CD4-positive, CD25-positive, alpha-beta regulatory T cell (primary cell): Measurements from ENCODE around the gene HDAC4. TPM values are rescaled to one million over a fixed set of nuclear protein-coding genes. Genes with fewer than 3 reads are reported as not detected.

Source experiments
- ATAC-seq, 2 donors: fragments of 150-1000 bp; cut with Tn5 transposase; one replicate each; pipeline ENCODE4 v1.10.0; 2021; ENCODE audit warnings: low read depth in 2 of 2, moderate number of reproducible peaks in 2 of 2, moderate library complexity in 1 of 2
- DNase-seq, 3 donors: peaks; one replicate each; pipeline versions ENCODE4 v3.0.0 to v3.0.0-alpha.2; 2012 to 2022; ENCODE audit warnings: mixed read lengths in 1 of 3
- H3K27ac ChIP-seq: one replicate; pipeline ENCODE4 v1.7.0; 2013; ENCODE audit warnings: mild to moderate bottlenecking, low read length; ENCODE audit not compliant: insufficient read depth, poor library complexity, severe bottlenecking
- H3K27me3 ChIP-seq: one replicate; pipeline ENCODE4 v1.7.0; 2013; ENCODE audit warnings: low read length; ENCODE audit not compliant: control insufficient read depth, insufficient read depth
- H3K36me3 ChIP-seq: one replicate; pipeline ENCODE4 v1.7.0; 2013; ENCODE audit warnings: mild to moderate bottlenecking, low read length, moderate library complexity; ENCODE audit not compliant: control insufficient read depth, insufficient read depth
- H3K4me1 ChIP-seq: 2 replicates; pipeline ENCODE4 v1.7.0; 2013; ENCODE audit warnings: mild to moderate bottlenecking, low read length; ENCODE audit not compliant: insufficient read depth, control insufficient read depth, poor library complexity, severe bottlenecking
- H3K4me3 ChIP-seq: one replicate; pipeline ENCODE4 v1.7.0; 2013; ENCODE audit warnings: low read depth, mild to moderate bottlenecking, low read length, moderate library complexity
- H3K9me3 ChIP-seq, 2 experiments: 1 replicate in 1 of 2; 2 replicates in 1 of 2; pipeline ENCODE4 v1.7.0; 2013; ENCODE audit warnings: low read length in 2 of 2, mild to moderate bottlenecking in 1 of 2, moderate library complexity in 1 of 2; ENCODE audit not compliant: control insufficient read depth in 2 of 2
- H3K27ac Mint-ChIP-seq, 3 donors: one replicate each; pipeline ENCODE4 v1.8.0; 2020 to 2022; ENCODE audit warnings: mild to moderate bottlenecking in 3 of 3, mixed read lengths in 3 of 3, moderate library complexity in 2 of 3
- H3K27me3 Mint-ChIP-seq: one replicate; pipeline ENCODE4 v1.8.0; 2022; ENCODE audit warnings: mild to moderate bottlenecking, mixed read lengths
- H3K36me3 Mint-ChIP-seq: one replicate; pipeline ENCODE4 v1.8.0; 2020; ENCODE audit warnings: mixed read lengths
- H3K4me1 Mint-ChIP-seq, 4 donors: one replicate each; pipeline ENCODE4 v1.8.0; 2020 to 2022; ENCODE audit warnings: mixed read lengths in 4 of 4, mild to moderate bottlenecking in 1 of 4
- H3K4me3 Mint-ChIP-seq, 4 donors: one replicate each; pipeline ENCODE4 v1.8.0; 2020 to 2022; ENCODE audit warnings: mild to moderate bottlenecking in 4 of 4, mixed read lengths in 4 of 4, moderate library complexity in 3 of 4
- H3K9me3 Mint-ChIP-seq, 7 donors: one replicate each; pipeline ENCODE4 v1.8.0; 2020 to 2022; ENCODE audit warnings: mixed read lengths in 7 of 7, mild to moderate bottlenecking in 3 of 7, moderate library complexity in 2 of 7
- polyA plus RNA-seq, 4 donors: library from polyadenylated mRNA; unstranded; fragments of 300-500 nt; fragmentation: Illumina TruSeq; gene quantifications; one replicate each; pipeline ENCODE4 v1.2.3, GENCODE V29; 2021
- total RNA-seq: library from RNA; stranded (reverse); gene quantifications from one replicate; pipeline ENCODE4 v1.2.3, GENCODE V29; 2022

Gene HDAC4
- total and polyA plus RNA-seq, 5 donors from 2014 or later, result 6.5 to 118 (median 8.6) TPM

DNA sequence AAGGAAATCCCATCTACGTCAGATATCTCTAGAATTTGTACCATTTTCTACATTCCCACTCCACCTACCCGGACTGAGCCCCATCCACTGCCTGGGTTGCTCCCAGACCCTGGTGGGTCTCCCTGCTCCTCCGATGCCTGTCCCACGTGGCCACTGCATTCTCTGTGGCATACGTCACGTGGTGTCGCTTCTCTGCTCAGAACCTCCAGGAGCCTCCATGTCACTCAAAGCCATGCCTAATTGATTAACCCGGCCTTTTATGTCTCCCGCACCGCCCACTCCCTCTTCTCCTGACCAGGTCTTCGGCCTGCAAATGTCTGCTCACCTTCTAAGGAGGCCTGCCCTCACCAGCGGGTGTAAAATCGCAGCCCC is 176.6 kb downstream of the HDAC4 start:
- no peaks in the 10 kb centered on the region for H3K9me3 ChIP-seq
- Mint-ChIP-seq H3K27ac (peak overlapping the region; percentile 15 to 62 (median 27)), H3K27me3 (no peaks in the 10 kb centered on the region), H3K36me3 (peaks cover 12% of the 10 kb centered on the region), H3K4me1 (peaks cover 26 to 90% (median 53%) of the 10 kb centered on the region in 4 donors), H3K4me3 (peak overlapping the region in 3 of 4 donors; percentile 2 to 8 (median 2)), H3K9me3 (peaks cover 0 to 2% (median 0%) of the 10 kb centered on the region in 7 donors)
- no peak overlapping the region for H3K27ac ChIP-seq
- H3K36me3 ChIP-seq, result peaks cover 5% of the 10 kb centered on the region
- ATAC-seq, result no peak
- peaks cover 28% of the 10 kb centered on the region for H3K4me1 ChIP-seq
- DNase-seq, result no peak
- no peaks in the 10 kb centered on the region for H3K27me3 ChIP-seq
- no peak overlapping the region for H3K4me3 ChIP-seq

DNA sequence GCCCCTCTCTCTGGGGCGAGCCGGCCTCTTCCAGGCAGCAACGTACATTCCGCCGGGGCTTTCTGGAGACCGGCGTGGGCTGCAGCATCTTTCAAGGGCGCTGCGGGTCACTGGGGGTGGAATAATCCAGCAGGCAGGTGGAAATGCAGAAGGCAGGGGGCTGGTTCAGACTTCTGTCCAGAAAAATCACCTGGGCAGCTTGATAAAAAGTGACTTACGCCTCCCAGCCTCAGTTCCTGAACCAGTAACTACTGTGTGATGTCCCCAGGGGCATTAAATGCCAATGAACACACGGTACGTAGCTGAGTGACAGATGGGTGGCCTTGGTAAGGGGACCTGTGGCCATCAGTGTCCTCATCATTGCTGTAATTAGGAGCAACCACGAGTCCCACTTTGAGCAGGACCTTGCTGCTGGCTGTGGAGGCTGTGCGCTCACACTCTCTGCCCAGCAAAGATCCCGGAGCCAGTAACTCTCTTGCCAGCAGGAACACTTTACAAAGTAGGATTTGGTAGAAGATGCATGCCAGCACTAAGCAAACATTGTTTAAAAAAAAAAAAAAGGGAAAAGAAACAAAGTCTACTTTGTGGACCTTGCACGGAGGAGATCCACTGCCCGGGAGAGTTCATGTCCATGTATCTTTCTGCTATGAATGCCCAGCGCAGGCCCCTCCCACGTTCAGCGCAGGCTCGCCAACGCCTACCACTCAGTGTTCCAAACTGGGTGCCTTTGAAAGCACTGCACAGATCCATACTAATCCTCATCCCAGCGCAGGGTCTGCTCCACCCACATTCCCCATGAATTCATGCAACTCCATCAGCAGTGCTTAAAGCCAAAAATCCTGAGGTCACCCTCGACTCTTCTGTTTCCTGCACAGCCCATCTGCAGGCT is 177.3 kb downstream of the HDAC4 start:
- peaks cover 26 to 89% (median 52%) of the 10 kb centered on the region in 4 donors for H3K4me1 Mint-ChIP-seq
- H3K36me3 Mint-ChIP-seq, result peaks cover 12% of the 10 kb centered on the region
- peak overlapping the region in 1 of 4 donors; percentile 15 for H3K4me3 Mint-ChIP-seq
- no peaks in the 10 kb centered on the region for H3K27me3 Mint-ChIP-seq
- H3K9me3 Mint-ChIP-seq, result peaks cover 0 to 2% (median 0%) of the 10 kb centered on the region in 7 donors
- H3K4me3 ChIP-seq, result no peak overlapping the region
- peaks cover 28% of the 10 kb centered on the region for H3K4me1 ChIP-seq
- peaks cover 5% of the 10 kb centered on the region for H3K36me3 ChIP-seq
- no peaks in the 10 kb centered on the region for H3K9me3 ChIP-seq
- ATAC-seq (no peak), DNase-seq (no peak)
- no peaks in the 10 kb centered on the region for H3K27me3 ChIP-seq
- peak overlapping the region; percentile 23 for H3K27ac ChIP-seq
- H3K27ac Mint-ChIP-seq, result peak overlapping the region; percentile 15 to 74 (median 64)

GRCh38 chr2:239222706-239223309 is 178.0 kb downstream of the HDAC4 start:
- Histone ChIP-seq H3K4me1 (peaks cover 28% of the 10 kb centered on the region), H3K4me3 (no peak overlapping the region), H3K36me3 (peaks cover 2% of the 10 kb centered on the region), H3K27me3 (no peaks in the 10 kb centered on the region), H3K27ac (peak overlapping the region; percentile 23), H3K9me3 (no peaks in the 10 kb centered on the region)
- Mint-ChIP-seq H3K36me3 (peaks cover 12% of the 10 kb centered on the region), H3K4me3 (peak overlapping the region in 3 of 4 donors; percentile 15 to 76 (median 61)), H3K27me3 (no peaks in the 10 kb centered on the region), H3K4me1 (peaks cover 26 to 85% (median 48%) of the 10 kb centered on the region in 4 donors), H3K9me3 (peaks cover 0 to 2% (median 0%) of the 10 kb centered on the region in 7 donors), H3K27ac (peak overlapping the region; percentile 33 to 74 (median 55))
- no peak for DNase-seq
- no peak for ATAC-seq

GRCh38 chr2:239222312-239222660 is 178.5 kb downstream of the HDAC4 start:
- peaks cover 0 to 2% (median 0%) of the 10 kb centered on the region in 7 donors for H3K9me3 Mint-ChIP-seq

DNA sequence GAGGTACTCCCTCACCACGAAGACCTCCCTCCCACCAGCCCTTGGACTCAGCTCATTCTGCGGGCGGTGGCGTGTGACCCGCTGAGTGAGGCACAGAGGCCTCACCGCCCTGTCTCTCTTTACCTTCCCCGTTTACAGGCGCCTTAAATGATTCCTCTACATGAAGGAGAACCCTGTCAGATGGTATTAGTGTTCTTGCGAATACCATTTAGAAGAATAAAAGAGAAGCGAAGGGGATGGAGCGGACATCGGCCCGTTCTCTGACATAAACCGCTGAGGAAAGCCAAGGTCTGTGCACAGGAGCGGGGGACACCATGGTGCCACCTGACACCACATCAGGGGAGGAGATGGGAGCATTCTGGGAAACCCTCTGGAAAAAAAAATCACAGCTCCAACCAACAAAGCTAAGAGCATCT is 179.8 kb downstream of the HDAC4 start:
- no peak overlapping the region for H3K27ac Mint-ChIP-seq

More at GRCh38 chr2:239222312-239222660, 178.5 kb downstream of the HDAC4 start:
- H3K9me3 ChIP-seq, result no peaks in the 10 kb centered on the region
- ATAC-seq (no peak), DNase-seq (peak in 2 of 3 donors; percentile 15 to 34)
- H3K36me3 Mint-ChIP-seq, result peaks cover 12% of the 10 kb centered on the region
- H3K4me1 ChIP-seq, result peaks cover 33% of the 10 kb centered on the region
- no peak overlapping the region for H3K27ac ChIP-seq
- H3K27ac Mint-ChIP-seq, result peak overlapping the region in 2 of 3 donors; percentile 11 to 55
- H3K4me1 Mint-ChIP-seq, result peaks cover 30 to 85% (median 51%) of the 10 kb centered on the region in 4 donors
- H3K4me3 Mint-ChIP-seq, result peak overlapping the region in 3 of 4 donors; percentile 15 to 76 (median 61)
- H3K27me3 Mint-ChIP-seq, result no peaks in the 10 kb centered on the region
- H3K36me3 ChIP-seq, result no peaks in the 10 kb centered on the region
- no peaks in the 10 kb centered on the region for H3K27me3 ChIP-seq
- no peak overlapping the region for H3K4me3 ChIP-seq

GRCh38 chr2:239220341-239220740 is 180.5 kb downstream of the HDAC4 start:
- Mint-ChIP-seq H3K27me3 (no peaks in the 10 kb centered on the region), H3K27ac (peak overlapping the region in 2 of 3 donors; percentile 51 to 74), H3K9me3 (peaks cover 0 to 2% (median 0%) of the 10 kb centered on the region in 7 donors), H3K4me1 (peaks cover 32 to 84% (median 61%) of the 10 kb centered on the region in 4 donors), H3K36me3 (peaks cover 8% of the 10 kb centered on the region), H3K4me3 (peak overlapping the region in 1 of 4 donors; percentile 13)
- no peaks in the 10 kb centered on the region for H3K36me3 ChIP-seq
- H3K4me1 ChIP-seq, result peaks cover 36% of the 10 kb centered on the region
- H3K27ac ChIP-seq, result no peak overlapping the region
- no peaks in the 10 kb centered on the region for H3K27me3 ChIP-seq
- H3K9me3 ChIP-seq, result no peaks in the 10 kb centered on the region
- DNase-seq (no peak), ATAC-seq (no peak)
- no peak overlapping the region for H3K4me3 ChIP-seq

More for the DNA sequence above, 179.8 kb downstream of the HDAC4 start:
- no peaks in the 10 kb centered on the region for H3K9me3 ChIP-seq
- peaks cover 0 to 2% (median 0%) of the 10 kb centered on the region in 7 donors for H3K9me3 Mint-ChIP-seq
- no peak for DNase-seq
- H3K36me3 ChIP-seq, result no peaks in the 10 kb centered on the region
- no peaks in the 10 kb centered on the region for H3K27me3 Mint-ChIP-seq
- no peak for ATAC-seq
- no peak overlapping the region for H3K4me3 ChIP-seq
- H3K27ac ChIP-seq, result no peak overlapping the region
- H3K36me3 Mint-ChIP-seq, result peaks cover 8% of the 10 kb centered on the region
- no peaks in the 10 kb centered on the region for H3K27me3 ChIP-seq
- H3K4me3 Mint-ChIP-seq, result no peak overlapping the region
- H3K4me1 Mint-ChIP-seq, result peaks cover 31 to 85% (median 57%) of the 10 kb centered on the region in 4 donors
- peaks cover 41% of the 10 kb centered on the region for H3K4me1 ChIP-seq

- Histone ChIP-seq H3K4me1 (peaks cover 42% of the 10 kb centered on the region), H3K36me3 (peaks cover 6% of the 10 kb centered on the region), H3K4me3 (peak overlapping the region; percentile 48), H3K27ac (peak overlapping the region; percentile 57), H3K27me3 (no peaks in the 10 kb centered on the region), H3K9me3 (no peaks in the 10 kb centered on the region)
- Mint-ChIP-seq H3K4me3 (peak overlapping the region; percentile 16 to 85 (median 62)), H3K27ac (peak overlapping the region; percentile 70 to 90 (median 88)), H3K36me3 (peaks cover 13% of the 10 kb centered on the region), H3K4me1 (peaks cover 31 to 83% (median 41%) of the 10 kb centered on the region in 4 donors), H3K27me3 (no peaks in the 10 kb centered on the region), H3K9me3 (peaks cover 0 to 2% (median 0%) of the 10 kb centered on the region in 7 donors)
- DNase-seq (peak in 2 of 3 donors; percentile 8 to 80), ATAC-seq (peak; percentile 76 to 91)
Measured at GRCh38 chr2:239216614-239217273, 184.1 kb downstream of the HDAC4 start.
